HG02870 (cell line): ENCODE data around the gene H19.

Experiments used
- ATAC-seq: cut with Tn5 transposase; IDR thresholded peaks from one replicate; pipeline ENCODE4 v1.9.1; 2021; ENCODE audit warnings: mild to moderate bottlenecking, moderate library complexity; ENCODE audit not compliant: unreplicated experiment

Gene H19

DNA sequence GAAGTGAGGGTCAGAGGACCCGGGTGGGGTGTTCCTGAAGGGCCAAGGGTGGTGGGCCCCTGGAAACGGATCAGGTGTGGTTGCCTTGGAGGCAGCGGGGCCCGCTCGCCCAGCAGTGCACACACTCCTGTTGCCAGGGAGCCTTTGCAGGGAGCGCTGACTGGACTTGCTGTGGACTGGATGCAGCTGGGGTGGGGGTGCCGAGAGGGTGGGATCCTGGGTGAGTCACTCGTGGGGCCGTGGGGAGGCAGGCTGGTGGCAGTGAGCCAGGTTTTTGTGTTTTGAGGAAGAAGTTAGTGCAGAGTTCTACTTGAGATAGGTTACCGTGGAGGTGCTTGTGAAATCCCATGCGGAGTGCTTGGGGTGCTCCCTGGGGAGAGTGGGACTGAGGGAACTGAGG lies 49.3 kb downstream of the H19 start:
- no peak for ATAC-seq

DNA sequence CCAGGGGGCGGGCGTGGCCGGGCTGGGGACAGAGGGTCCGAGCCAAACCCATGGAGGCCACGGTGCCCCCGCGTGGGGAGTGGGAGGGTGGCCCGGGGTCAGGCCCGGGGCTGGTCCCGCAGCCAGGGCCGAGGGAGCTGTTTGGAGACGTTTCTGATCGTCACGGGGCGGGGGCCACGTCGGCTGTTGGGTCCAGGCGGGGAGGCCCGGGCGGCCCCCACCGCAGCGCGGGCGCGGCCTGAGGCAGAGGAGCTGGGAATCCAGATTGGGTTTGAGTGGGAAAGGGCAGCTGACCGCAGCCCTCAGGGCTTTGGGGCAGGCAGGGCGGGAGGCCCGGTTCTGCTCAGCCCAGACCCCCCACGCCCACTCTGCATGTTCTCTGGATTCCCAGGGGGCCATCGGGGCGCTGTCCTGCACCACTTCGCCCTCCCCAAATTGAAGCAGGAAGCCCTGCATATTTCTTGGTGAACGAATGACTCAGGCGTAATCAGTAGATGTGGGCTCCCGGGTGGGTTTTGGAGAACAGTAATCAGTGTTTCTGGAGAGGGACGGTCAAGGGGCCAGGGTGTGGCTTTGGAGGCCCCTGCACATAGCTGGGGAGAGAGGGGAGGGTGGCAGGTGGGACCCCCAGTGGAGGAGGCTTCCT lies 49.9 kb downstream of the H19 start:
- no peak for ATAC-seq

DNA sequence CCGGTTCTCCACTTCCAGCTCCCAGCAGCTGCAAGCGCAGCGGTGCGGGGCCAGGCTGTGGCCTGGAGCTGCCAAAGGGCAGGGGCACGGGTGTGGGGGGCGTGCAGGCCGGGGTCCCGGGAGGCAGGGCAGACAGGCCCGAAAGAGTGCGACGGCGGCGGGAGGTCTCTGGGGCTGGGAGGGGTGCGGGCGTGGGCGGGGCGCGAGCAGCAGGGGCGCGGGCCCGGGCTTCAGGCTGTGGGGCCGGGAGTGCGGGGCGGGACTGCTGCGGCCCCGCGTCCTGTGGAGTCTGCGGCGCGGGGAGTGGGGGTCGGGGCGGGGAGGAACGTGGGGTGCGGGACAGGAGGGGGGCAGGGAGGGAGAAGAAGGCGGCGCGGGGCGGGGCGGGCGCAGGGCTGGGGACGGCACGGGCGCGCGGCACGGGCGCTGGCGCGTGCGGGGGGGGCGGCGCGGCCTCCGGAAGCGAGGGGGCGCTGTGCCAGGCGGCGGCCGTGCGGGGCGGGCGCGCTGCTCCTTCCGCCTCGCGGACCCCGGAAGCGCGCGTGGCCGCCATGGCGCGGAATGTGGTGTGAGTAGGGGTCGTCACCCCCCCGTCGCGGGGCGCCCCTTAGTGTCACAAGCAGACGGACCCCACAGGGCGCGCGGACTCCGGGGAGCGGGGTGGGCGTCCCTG lies 50.7 kb downstream of the H19 start, which contains the start of gene MRPL23:
MRPL23 (plus strand) TSS at position 521 of the 673 bp plus-strand sequence; CDS start at position 552, 31 bp downstream.
- ATAC-seq: no peak
